ENCODE data around the gene LCLAT1. TPM values are rescaled to one million over a fixed set of nuclear protein-coding genes. Genes with fewer than 3 reads are reported as not detected.
"Not testable (repeated sequence)": the region's sequence is repeated elsewhere in the genome, so short reads cannot be mapped to it uniquely, and the experiment has no call there.

Gene LCLAT1
- polyA plus RNA-seq, 1 donor: 8.5 TPM

GRCh38 chr2:30612371-30612770 is 165.3 kb downstream of the LCLAT1 start:
- DNase-seq: no peak

- DNase-seq: no peak
These were observed 166.0 kb downstream of the LCLAT1 start for GRCh38 chr2:30613001-30613400.

GRCh38 chr2:30614227-30614626 is 167.2 kb downstream of the LCLAT1 start:
- not testable (repeated sequence) for DNase-seq

DNA sequence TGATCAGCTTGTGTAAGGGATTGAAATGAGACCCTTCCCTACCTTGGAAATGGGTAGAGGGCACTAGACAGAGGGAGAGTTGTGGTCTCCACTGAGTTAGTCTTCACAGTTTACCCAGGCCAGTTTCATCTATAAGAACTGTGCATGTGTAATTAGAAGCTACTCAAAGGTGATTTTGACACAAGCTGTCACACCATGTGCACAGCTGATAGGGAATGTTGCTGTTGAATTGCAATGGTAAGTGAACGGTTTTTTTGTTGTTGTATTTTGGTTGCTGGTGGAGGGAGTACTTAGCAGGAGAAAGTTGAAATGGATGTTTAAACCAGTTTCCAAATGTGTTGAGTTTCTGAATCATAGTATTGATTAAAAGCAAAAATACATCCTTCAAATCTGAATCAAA is 168.9 kb downstream of the LCLAT1 start:
- no peak for DNase-seq

DNA sequence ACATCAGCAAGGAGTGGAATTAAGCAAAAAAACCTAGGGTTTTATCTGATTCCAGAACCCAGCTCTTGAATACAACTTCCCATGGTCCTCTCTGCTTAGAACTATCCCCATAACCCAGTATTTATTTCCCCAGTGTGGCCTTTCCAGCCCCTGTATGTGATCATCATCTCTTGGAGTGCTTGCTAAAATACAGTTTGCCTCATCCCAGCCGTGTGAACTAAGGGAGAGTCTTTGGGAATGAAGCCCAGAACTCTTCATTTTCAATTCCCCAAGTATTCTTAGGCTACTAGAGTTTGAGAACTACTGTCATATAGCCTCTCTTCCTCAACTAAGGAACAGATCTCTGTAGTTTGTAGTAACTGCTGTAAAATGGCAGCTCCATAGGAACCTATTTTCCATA is 173.1 kb downstream of the LCLAT1 start:
- peak; percentile 49 for DNase-seq

GRCh38 chr2:30621836-30622235 is 174.8 kb downstream of the LCLAT1 start:
- no peak for DNase-seq

- DNase-seq: no peak
These were observed 175.4 kb downstream of the LCLAT1 start for GRCh38 chr2:30622452-30622851.

DNA sequence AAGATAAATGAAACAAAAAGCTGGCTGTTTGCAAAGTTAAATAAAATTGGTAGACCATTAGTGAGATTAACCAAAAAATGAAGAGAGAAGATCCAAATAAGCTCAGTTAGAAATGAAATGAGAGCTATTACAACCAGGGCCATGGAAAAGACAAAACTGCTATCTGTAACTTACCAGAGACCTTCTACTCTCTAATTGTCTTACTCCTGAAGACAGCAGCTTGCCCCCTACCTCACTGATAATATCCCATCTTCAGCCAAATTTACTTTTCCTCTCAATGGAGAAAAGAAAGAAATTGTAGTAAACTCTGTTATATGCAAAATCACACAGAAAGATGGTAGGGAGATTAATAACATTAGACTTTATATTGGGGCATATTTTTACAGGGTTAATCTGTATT is 178.2 kb downstream of the LCLAT1 start:
- DNase-seq: no peak

DNA sequence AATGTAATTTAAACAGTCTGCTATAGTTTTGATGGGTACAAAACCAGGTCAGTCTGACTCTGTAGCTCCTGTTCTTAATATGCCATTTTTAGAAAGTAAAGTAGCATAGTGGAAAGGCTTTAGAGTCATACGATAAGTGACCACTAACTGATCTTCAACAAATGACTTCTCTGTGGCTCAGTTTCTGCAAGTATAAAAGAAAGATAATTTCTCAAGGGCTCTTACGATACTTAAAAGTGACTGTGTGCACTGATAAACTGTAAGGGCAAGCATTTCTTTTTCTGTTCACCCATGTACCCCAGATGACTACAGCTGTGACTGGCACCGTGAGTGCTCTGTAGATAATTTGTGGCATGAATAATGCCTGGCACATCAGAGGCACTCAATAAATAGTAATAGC is 178.7 kb downstream of the LCLAT1 start:
- DNase-seq: no peak

- no peak for DNase-seq
These were observed 179.4 kb downstream of the LCLAT1 start for GRCh38 chr2:30626397-30626796.

DNA sequence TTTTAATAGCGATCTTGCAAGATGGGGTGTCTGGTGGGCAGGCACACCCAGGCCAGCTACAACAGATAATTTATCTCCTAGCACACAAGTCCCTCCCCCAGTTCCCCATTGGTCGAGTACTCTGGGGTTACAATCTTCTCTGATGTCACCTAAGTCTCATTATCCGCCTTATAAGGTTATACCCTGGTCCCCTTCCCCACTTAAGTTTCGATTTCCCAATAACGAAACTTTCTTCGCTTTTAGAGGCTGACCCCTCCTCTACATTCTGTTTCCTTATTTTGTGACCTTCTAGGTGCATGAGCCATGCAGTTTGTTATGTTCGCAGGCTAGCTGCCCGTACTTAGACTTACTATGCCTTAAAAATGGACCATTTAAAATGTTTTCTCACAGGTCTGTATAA is 180.1 kb downstream of the LCLAT1 start:
- no peak for DNase-seq

- DNase-seq: no peak
These were observed 181.3 kb downstream of the LCLAT1 start for GRCh38 chr2:30628341-30628740.

DNA sequence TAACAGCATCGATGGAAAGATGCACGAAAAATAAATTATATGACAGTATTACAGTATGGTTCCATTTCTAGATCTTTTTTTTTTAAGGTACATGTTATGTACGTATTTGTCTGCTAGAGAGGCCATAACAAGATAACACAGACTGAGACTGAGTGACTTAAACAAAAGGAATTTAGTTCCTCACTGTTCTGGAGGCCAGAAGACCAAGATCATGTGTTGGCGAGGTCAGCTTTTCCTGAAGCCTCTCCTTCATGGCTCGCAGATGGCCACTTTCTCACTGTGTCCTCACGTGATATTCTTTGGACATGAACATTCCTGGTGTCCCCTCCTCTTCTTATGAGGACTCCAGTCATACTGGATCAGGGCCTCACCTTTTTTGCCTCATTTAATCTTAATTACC is 182.8 kb downstream of the LCLAT1 start:
- DNase-seq: no peak

GRCh38 chr2:30631051-30631671 is 184.1 kb downstream of the LCLAT1 start:
- DNase-seq: no peak

- no peak for DNase-seq
These were observed 186.0 kb downstream of the LCLAT1 start for GRCh38 chr2:30633039-30633438.

DNA sequence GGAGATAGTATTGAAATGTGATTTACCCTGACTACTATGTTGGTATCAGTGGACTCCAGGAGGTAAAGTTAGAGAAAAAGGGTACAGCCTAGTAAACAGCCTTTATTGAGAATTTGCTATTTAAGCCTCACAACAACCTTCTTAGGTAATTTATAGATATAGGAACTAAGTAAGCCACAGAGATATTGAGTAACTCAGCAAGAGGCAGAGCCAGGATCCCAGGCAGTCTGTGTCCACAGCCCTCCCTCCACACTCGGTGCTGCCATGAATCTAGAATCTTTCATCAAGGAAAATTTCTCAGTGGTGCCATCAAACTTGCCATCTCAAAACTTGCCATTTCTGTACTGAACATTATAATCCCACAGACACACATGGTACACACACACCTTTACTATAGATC is 189.3 kb downstream of the LCLAT1 start:
- DNase-seq: no peak

- DNase-seq: no peak
These were observed 192.8 kb downstream of the LCLAT1 start for GRCh38 chr2:30639836-30640235.

GRCh38 chr2:30641765-30642345 is 194.8 kb downstream of the LCLAT1 start:
- DNase-seq: no peak

GRCh38 chr2:30643013-30643412 is 196.0 kb downstream of the LCLAT1 start:
- DNase-seq: not testable (repeated sequence)

- no peak for DNase-seq
These were observed 196.6 kb downstream of the LCLAT1 start for GRCh38 chr2:30643674-30644073.

DNA sequence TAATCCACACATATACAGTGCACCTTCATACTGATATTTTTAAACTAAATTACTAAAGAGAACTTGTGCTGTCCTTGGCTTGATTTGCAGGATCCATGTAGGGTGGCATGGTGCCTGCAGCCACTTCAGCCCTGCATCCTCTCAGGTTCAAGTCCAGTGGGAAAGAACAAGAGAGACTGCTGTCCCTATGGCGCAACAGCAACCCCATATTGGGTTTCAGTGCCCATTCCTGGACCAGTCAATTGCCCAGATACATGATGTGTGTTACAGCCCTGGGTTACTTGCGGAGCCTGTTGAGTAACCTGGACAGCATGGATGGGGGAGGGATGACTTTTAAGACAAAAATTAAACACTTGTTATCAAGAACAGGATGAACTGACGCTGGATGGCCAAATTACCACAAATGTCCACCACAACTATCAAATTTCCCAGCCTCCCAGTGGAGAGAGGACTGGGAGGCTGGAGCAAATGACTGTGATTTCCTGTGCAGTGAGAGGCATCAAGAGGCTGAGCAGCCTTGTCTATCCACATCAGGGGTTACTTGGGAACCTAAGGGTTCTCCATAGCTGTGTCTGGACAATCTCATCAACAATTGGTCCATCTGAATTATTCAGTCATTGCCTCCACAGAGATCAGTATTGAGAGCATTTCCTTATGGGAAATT is 198.2 kb downstream of the LCLAT1 start:
- no peak for DNase-seq

- no peak for DNase-seq
These were observed 198.7 kb downstream of the LCLAT1 start for GRCh38 chr2:30645745-30646119.

DNA sequence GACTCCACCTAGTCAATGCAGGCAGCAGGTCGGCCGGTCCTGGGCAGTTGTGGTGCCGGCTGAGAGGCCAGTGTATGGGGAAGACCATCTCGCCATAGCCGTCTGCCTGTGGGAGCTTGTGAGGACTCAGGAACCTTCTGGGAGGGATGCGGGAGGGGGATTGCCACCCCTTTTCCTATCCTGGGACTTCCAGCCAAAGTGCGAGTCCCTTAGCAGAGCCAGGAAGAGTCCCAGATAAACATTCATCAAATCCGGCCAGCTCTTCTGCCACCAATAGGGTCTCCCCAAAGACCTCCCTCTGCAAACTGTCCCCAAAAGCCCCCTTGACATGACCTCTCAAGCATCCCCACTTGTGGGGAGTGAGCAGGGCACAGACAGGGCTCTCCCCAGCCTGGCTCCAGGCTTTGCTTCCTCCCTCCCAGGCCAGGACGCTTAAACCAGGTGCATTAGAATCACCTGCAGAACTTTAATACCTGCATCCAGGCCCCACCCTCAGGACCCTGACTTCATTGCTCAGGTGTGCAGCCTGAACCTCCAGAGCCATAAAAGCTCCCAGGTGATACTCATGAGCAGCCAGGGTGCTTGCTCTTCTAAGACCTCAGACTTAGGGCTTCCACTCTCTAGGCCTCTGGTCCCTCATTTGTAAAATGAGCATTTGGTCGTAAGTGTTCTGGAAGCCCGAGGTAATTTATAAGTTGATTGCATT is 200.9 kb downstream of the LCLAT1 start:
- DNase-seq: no peak

DNA sequence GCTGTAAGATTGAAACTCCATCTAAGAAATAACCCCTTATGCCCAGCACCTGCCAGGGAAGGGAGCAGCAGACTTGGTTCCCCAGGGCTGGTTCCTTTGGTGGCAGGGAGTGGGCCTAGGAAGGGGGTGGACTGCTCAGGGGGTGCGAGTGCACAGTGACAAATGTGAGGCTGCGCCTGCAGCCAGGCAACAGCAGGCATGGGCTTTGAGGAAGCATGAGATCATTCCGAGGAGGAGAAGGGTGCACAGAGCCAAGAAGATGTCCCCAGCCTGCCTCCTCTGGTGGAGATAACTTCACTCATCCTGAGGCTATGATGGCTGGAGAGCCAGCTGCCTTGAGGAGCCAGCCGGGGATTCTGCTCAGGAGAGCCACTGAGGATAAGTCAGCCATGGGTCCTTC is 202.2 kb downstream of the LCLAT1 start:
- no peak for DNase-seq

Data from hindlimb muscle (tissue), 1 donor.